Measurements from ENCODE around the gene PLXNA2. TPM values are rescaled to one million over a fixed set of nuclear protein-coding genes. Genes with fewer than 3 reads are reported as not detected.

Gene PLXNA2
- total and polyA plus RNA-seq, 2 donors (not counting 3 experiments of a cell fraction or from before 2014, with no cell fraction given): 42.6 to 229 TPM

GRCh38 chr1:208292908-208293307 lies 48.7 kb upstream of the PLXNA2 start:
- peaks cover 7 to 32% of the 10 kb centered on the region in 2 experiments for H3K27me3 ChIP-seq (ENCODE audit: control insufficient read depth in 2 of 2, insufficient read depth in 2 of 2, low read length in 2 of 2)
- no peaks in the 10 kb centered on the region for H3K9me3 ChIP-seq (replicated peaks; ENCODE audit: control insufficient read depth, insufficient read depth, low read length)
- no peaks in the 10 kb centered on the region for H4K20me1 ChIP-seq (replicated peaks; ENCODE audit: control insufficient read depth, extremely low read depth, insufficient read depth, low read length)
- H3K79me2 ChIP-seq (ENCODE audit: control insufficient read depth, insufficient read depth, low read length): no peaks in the 10 kb centered on the region
- FAIRE-seq (no peak), DNase-seq (ENCODE audit: low read depth, low spot score) (no peak)
- no peak overlapping the region for H3K4me2 ChIP-seq (ENCODE audit: insufficient read depth, low read length)
- H2AFZ ChIP-seq (ENCODE audit: low read depth, low read length): no peak overlapping the region
- ChIA-PET POLR2A (no interaction called here), CTCF (no interaction called here)
- H3K27ac ChIP-seq (ENCODE audit: insufficient read depth, low read depth, low read length): no peak overlapping the region
- no TSS peak for BruUV-seq (replicated peaks)
- no peaks in the 10 kb centered on the region for H3K4me1 ChIP-seq (ENCODE audit: control insufficient read depth, extremely low read depth, insufficient read depth, low read length)
- H3K9ac ChIP-seq (replicated peaks; ENCODE audit: extremely low read depth, insufficient read depth, low read length): no peak overlapping the region
- dilution Hi-C loops (cut with MboI; ENCODE audit: extremely low pct_ligation_motif_present, low sequenced_read_pairs): no loop called here
- no peak for TF ChIP-seq EZH2 (IDR thresholded peaks at IDR 0.05; ENCODE audit: borderline replicate concordance, low read depth, low read length, severe bottlenecking)
- no peak for TF ChIP-seq POLR2A (IDR thresholded peaks at IDR 0.05; ENCODE audit: low read depth, low read length)
- TF ChIP-seq CTCF (IDR thresholded peaks at IDR 0.05; ENCODE audit: extremely low read depth in 1 of 2, insufficient read depth in 1 of 2, low read depth in 1 of 2, low read length in 2 of 2): no peak
- TF ChIP-seq POLR2AphosphoS5 (IDR thresholded peaks at IDR 0.05; ENCODE audit: insufficient read depth, low read depth, low read length): no peak
- no peak for TF ChIP-seq FOS (IDR thresholded peaks at IDR 0.05; ENCODE audit: borderline replicate concordance, insufficient read depth, low read length)
- no peak for TF ChIP-seq MAX (IDR thresholded peaks at IDR 0.05; ENCODE audit: insufficient read depth, insufficient read length)
- no peak for TF ChIP-seq JUN (IDR thresholded peaks at IDR 0.05; ENCODE audit: borderline replicate concordance, insufficient read depth, insufficient read length, low read depth)
- TF ChIP-seq GATA2 (IDR thresholded peaks at IDR 0.05; ENCODE audit: insufficient read depth, insufficient read length, low read depth, low read length): no peak
- no peak for TF ChIP-seq MYC (IDR thresholded peaks at IDR 0.05; ENCODE audit: low read depth, low read length)
- H3K9me1 ChIP-seq (replicated peaks; ENCODE audit: control insufficient read depth, extremely low read depth, insufficient read depth, low read length): no peaks in the 10 kb centered on the region
- H3K36me3 ChIP-seq (ENCODE audit: control insufficient read depth in 2 of 2, extremely low read depth in 1 of 2, insufficient read depth in 2 of 2, low read length in 2 of 2): no peaks in the 10 kb centered on the region
- no peak overlapping the region for H3K4me3 ChIP-seq (replicated peaks in 1 of 3; ENCODE audit: insufficient read depth in 1 of 3, low read depth in 1 of 3, low read length in 3 of 3)
- intact Hi-C loops (cut with micrococcal nuclease): no loop called here
